Midbrain (tissue), 1 donor: Measurements from ENCODE around the gene ZNF268.

ENCODE experiments used
- DNase-seq: peaks from one replicate; lab custom pipeline; 2025; lab: John Stamatoyannopoulos, UW

The ZNF268 gene

DNA sequence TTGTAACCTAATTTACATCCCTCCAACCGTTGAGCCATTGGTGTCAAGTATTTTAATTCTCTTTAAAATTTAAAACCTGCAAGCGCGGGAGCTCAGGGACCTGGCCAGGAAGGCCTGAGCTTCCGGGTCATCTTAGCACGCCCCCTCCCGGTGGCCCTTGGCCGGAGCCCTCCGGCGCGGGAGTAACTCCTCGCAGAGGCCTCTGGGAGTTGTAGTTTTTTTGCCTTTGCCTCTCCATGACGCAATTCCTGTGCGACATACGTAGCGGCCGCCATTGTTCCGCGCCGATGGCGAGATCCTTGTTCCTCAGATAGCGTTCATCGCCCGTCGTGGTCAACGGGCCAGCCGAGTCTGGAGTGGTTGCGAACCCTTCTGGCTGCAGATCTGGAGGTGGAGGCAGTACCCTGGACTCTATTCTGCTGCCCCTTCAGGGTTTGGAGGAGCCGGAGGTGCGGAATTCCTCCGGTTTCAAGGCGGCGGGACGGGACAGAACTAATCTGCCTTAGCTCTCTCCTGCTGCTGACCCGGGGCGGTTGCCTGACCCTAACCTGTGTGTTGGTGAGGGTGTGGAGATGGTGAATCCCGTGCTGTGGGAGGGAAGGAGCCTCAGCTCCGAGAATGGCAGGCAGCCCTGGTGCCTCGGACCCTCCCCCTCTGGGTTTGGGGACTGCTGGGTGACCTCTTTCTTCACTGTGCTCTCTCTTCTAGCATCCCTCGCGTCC lies at the start of gene ZNF268:
ZNF268 (plus strand) TSS at position 258 of the 722 bp plus-strand sequence. CDS start 503 bp downstream, outside the sequence.
- DNase-seq, result peak; percentile 93

DNA sequence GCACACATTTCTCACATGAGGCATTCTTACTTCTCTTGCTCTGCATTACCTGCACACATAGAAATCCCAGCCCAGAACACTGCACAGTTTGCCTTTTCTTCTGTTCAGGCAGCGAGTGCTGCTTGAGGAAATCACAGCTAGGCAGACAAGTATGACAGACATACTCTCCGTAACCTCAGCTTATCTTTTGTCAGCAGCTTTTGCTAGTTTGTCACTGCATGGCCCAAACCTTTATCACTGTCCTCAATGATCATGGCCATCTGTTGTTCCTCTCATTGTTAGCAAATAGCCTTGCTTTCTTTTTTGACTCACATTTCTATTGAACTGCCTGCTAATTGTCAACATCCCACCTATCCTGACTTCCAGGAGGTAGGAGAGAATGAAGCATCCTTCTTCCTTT lies 45.5 kb upstream of the ZNF268 start:
- no peak for DNase-seq

DNA sequence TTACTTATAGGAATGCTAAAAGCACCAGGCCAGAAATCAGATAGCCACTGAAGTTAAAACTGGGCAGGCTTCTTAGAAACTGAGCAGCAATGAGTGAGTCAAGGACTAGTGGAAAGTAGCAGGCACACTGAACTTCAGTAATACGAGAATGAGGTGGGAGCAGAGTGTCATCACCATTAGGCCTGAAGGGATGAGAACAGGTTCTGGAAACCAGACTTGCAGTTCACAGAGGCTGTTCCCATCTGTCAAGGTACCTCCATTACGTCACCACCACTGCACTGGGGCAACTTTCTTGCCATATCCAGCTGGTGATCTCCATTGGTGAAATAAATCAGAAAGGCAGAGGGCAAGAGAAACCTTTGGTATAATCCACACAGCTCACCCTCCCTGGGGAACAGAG lies 35.3 kb upstream of the ZNF268 start:
- no peak for DNase-seq

DNA sequence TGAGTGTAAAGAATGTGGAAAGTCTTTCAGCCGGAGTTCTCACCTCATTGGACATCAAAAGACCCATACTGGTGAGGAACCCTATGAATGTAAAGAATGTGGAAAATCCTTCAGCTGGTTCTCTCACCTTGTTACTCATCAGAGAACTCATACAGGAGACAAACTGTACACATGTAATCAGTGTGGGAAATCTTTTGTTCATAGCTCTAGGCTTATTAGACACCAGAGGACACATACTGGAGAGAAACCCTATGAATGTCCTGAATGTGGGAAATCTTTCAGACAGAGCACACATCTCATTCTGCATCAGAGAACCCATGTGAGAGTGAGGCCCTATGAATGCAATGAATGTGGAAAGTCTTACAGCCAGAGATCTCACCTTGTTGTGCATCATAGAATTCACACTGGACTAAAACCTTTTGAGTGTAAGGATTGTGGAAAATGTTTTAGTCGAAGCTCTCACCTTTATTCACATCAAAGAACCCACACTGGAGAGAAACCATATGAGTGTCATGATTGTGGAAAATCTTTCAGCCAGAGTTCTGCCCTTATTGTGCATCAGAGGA lies 25.1 kb upstream of the ZNF268 start:
- DNase-seq, result no peak

DNA sequence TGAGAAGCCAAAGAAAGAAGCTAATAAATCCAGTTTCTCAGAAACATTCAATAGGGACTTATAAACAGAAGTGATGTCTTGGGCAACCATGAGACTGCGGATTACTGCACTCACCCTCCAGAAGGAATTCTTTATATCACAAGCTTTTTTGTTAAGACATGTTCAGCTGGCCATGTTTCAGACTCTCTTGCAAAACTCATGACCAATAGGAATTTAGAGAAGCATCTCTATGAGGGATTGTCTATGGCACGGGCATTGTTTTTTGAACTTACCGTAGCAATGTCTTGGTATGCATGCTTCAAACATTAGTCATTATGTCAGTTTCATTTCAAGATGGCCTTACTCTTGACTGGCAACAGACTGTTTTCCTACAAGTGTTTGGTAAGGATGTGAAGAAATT lies 15.5 kb upstream of the ZNF268 start:
- no peak for DNase-seq

DNA sequence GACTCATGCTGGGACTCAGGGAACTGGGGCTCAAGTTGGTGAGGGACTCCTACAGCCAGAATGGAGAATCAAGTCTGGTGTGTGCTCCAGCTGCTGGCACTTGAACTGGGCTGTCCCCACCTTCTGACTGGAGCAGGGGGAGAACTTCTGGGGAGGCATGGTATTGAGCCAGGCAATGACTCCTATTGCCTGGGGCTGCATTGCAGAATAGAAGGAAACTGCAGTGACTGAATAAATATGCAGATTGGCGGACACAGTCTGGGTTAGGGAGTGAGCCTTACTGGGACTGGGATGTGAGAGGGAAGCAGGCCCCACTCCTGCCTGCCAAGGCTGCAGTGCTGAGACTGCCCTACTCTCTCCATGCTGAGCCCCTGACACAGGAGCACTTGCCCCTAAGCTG lies 8.8 kb upstream of the ZNF268 start:
- no peak for DNase-seq

DNA sequence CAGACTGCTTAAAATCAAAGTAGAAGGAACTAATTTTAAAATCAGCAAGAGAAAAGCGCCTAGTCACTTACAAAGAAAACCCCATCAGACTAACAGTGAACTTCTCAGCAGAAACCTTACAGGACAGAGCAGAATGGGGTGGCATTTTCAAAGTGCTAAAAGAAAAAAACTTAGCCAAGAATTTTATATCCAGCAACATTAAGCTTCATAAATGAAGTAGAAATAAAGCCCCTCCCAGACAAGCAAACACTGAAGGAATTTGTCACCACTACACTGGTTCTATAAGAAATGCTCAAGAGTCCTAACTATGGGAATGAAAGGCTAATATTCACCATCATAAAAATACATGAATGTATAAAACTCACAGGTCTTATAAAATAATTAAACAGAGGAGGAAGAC lies 6.4 kb upstream of the ZNF268 start:
- DNase-seq, result no peak

DNA sequence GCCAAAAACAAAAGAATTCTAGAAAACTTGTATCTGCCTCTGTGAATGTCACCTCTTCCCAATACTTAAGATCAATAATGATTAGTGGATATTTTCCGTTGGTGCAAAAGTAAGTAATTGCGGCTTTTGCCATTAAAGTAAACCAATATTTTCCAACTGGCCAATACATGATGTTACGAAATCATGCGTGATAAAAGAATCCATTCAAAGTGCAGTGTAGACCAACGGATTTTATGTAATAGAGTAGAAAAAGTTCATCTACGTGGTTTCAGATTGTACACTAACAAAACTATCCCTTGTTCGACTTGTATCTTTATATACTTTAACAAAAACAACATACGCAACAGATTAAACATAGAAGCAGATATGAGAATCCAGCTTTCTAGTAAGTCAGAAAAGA lies 626 bp upstream of the ZNF268 start:
- DNase-seq, result no peak

DNA sequence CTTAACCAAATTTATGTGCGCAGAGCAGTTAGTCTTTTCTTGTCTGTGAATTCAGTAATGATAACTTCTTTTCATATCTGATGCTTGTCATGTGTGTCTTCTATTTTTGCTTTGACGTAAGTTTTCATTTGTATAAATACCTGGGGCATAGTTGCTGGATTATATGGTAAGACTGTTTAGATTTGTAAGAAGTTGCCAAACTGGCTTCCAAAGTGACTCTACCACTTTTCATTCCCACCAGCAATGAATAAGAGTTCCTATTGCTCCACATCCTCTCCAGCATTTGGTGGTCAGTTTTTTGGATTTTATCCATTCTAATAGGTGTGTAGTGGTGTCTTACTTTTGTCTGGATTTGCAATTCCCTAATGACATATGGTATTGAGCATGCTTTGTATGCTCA lies 8.9 kb downstream of the ZNF268 start:
- no peak for DNase-seq

DNA sequence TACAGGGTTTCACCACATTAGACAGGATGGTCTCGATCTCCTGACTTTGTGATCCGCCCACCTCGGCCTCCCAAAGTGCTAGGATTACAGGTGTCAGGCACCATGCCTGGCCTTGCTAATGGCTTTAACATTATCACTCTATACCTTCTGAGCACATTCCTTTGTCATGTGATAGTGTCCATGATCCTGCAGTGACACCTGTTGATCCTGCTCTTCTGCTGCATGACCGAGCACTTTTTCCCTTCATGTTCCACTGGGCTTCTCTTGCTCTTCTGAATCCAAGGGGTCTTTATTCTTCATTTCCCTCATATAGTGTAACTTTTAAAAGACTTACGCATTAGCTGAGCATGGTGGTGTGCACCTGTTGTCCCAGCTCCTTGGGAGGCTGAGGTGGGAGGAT lies 11.6 kb downstream of the ZNF268 start:
- DNase-seq, result no peak

DNA sequence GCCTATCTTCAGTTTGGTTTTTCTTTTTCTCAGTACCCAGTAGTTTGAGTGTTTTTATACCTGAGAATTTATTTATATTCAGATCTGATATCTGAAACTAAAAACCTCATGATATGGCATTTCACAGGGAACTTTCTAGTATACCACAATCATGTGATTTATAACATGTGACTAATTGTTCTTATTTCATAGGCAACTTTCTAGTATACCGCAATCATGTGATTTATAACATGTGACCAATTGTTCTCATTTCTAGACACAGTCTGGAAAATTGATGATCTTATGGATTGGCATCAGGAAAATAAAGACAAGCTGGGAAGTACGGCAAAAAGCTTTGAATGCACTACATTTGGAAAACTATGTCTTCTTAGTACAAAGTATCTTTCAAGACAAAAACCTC lies 20.6 kb downstream of the ZNF268 start:
- no peak for DNase-seq

DNA sequence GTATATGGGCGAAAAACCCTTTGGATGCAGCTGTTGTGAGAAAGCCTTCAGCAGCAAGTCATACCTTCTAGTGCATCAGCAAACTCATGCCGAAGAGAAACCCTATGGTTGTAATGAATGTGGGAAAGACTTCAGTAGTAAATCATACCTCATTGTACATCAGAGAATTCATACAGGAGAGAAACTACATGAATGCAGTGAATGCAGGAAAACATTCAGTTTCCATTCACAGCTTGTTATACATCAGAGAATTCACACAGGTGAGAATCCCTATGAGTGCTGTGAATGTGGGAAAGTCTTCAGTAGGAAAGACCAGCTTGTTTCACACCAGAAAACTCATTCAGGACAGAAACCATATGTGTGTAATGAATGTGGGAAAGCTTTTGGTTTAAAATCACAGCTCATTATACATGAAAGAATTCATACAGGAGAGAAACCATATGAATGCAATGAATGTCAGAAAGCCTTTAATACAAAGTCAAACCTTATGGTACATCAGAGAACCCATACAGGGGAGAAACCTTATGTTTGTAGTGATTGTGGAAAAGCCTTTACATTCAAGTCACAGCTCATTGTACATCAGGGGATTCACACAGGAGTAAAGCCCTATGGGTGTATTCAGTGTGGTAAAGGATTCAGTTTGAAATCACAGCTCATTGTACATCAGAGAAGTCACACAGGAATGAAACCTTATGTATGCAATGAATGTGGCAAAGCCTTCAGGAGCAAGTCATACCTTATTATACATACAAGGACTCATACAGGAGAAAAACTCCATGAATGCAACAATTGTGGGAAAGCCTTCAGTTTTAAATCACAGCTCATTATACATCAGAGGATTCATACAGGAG lies 21.4 kb downstream of the ZNF268 start:
- DNase-seq, result no peak

DNA sequence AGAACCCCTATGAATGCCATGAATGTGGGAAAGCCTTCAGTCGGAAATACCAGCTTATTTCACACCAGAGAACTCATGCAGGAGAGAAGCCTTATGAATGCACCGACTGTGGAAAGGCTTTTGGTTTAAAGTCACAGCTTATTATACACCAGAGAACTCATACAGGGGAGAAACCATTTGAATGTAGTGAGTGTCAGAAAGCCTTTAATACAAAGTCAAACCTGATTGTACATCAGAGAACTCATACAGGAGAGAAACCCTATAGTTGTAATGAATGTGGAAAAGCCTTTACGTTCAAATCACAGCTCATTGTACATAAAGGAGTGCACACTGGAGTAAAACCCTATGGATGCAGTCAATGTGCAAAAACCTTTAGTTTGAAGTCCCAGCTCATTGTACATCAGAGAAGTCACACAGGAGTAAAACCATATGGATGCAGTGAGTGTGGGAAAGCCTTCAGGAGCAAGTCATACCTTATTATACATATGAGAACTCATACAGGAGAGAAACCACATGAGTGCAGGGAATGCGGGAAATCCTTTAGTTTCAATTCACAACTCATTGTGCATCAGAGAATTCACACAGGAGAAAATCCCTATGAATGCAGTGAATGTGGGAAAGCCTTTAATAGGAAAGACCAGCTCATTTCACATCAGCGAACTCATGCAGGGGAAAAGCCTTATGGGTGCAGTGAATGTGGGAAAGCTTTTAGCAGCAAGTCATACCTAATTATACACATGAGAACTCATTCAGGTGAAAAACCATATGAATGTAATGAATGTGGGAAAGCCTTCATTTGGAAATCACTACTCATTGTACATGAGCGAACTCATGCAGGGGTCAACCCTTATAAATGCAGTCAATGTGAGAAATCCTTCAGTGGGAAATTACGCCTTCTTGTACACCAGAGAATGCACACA lies 22.3 kb downstream of the ZNF268 start:
- no peak for DNase-seq

DNA sequence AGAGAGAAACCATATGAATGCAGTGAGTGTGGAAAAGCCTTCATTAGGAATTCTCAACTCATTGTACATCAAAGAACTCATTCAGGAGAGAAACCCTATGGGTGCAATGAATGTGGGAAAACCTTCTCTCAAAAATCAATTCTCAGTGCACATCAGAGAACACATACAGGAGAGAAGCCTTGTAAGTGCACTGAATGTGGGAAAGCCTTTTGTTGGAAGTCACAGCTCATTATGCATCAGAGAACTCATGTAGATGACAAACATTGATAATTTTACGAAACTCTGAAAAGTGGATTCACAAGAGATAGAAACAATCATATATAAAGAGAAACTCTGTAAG lies 22.9 kb downstream of the ZNF268 start:
- no peak for DNase-seq

DNA sequence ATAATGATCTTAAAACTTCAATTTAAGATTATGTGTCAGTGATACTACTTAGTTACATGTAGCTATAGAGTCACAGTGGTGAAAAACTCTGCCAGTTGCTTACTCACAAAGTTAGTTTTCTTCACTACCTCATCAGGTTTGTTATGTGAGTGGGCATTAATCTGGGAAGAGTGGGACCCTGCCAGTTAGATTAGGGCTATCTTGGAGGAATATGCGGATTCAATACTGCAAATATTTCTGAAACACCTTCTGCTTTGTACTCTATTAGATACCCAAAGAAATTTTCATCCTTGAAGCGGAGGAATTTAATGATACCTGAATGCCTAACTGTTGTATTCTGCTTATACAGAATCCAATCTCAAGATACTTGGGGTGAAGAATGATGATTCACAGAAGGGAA lies 25.1 kb downstream of the ZNF268 start:
- no peak for DNase-seq

DNA sequence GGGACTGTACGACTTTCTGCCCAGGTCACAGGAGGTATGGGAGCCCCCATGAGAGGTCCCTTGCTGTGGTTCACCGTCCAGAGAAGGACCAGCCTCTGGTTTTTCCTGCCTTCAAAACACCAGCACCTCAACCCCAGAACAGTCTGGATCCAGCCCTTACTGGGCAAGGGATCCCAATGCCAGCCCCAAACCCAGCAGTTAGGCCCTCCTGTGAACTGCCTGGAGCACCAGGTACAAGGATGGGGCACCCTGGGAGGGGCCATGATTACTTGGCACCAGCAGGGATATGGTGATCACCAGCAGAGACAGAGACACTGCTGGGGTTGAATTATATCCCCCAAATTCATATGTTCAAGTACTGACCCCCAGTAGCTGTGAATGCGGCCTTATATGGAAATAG lies 34.4 kb downstream of the ZNF268 start:
- no peak for DNase-seq

DNA sequence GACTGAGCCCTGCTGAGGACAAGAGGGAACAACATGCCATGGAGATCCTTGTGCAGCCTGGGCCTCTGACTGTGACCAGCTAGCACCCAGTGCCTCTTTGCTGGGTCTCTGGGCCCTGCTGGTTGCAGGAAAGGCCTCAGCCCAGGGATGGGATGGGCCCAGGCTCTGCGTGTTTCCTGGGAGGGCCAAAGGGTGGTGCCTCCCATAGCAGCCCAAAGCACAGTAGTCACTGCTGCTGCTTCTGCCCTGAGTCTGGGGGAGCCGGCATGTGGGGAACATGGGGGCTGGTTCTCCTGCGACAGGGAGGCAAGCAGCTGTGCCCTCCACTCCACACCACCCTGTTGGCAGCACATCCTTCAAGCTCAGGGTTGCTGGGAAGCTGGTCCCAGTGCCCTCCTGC lies 35.9 kb downstream of the ZNF268 start:
- DNase-seq, result no peak

DNA sequence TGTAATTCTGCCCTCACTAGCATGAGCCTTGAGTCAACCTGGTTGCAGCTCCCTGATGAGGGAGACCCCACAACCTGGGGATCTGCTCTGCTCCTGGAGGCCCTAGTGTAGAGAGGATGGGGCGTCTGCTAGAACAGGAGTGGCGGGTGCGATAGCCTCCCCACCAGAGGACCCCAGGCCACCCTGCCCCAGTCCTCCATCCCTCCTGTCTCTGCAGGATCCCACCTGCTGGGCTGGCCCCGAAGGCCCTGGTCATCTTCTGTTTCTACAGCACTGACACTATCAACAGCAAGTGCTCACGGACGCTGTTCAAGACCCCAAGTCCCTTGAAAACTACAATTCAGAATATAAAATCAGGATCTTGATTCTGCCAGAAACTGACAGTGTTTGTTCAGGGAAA lies 39.2 kb downstream of the ZNF268 start:
- DNase-seq, result no peak

DNA sequence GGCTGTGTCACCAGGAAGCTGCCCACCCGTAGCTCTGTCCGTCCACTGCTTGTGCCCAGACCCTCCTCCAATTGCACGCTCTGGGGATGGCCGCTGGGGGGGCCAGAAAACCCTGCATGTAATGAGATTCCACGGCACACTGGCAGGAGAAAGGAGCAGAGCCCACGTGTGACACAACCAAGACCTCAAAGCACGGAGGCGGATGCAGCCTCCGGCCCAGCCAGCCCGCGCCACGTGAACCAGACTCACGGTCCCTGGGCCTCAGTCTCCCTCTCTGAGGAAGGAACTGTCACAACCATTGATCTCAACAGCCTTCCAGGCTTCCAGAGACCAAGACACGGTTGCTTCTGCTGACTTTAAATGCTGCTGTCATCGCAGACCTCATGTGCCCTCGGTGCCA lies 39.9 kb downstream of the ZNF268 start:
- DNase-seq, result no peak

DNA sequence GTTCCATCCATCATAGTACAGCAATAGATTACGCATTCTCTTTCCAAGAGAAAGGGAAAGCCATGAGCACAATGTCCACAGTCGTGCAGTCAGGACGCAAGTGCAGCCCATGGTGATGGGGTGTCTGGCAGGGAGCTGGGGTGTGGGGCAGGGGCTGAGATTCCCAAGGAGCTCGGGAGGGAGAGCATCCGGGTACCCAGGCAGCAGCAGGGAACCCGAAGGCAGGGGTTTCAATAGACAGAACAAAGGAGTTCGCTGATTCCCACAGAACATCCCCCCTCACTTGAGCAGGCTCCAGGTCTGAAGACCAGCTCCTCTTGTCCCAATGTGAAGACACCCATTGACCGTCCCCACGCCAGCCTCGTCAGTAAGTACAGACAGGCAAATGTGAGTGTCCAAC lies 40.9 kb downstream of the ZNF268 start:
- DNase-seq, result no peak

DNA sequence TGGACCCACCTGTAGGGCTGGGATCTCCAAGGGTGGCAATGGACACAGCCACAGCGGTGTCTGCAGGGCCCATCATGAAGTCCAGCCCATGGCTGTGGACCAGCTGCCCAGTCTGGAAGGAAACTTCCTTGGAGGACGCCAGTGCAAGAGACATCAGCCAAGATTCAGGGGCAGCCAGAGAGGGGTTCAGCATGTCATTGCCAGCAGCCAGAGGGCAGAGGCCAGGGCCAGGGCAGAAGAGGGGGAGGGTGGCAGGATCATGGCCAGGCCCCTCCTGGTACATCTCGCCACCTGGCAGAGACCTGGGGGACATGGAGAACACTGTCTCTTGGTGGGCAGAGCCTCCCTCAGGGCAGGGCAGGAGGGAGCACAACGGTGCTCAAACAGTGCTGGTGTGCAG lies 44.2 kb downstream of the ZNF268 start:
- no peak for DNase-seq

DNA sequence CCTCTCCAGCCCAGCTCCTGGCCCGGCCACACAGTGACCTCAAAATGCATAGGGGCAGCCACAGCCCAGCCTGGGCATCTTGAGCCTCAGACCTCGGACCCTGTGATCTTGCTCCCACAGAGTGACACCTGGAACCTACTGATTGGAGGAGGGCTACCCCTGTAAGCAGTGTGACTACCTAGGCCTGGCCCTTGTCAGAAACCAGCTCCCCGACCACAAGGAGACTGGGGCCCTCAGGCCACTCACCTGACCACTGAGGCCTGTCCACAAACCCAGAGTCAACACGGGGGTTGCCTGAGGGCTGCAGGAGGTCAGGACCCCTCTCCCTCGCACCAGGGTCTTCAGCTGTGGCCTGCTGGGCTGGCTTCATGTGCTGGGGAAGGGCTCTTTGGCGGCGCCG lies 45.4 kb downstream of the ZNF268 start:
- no peak for DNase-seq
